IMR-90 (cell line): ENCODE results near the gene CLEC7A. TPM values are rescaled to one million over a fixed set of nuclear protein-coding genes. Genes with fewer than 3 reads are reported as not detected.

ENCODE experiments used
- ATAC-seq: fragments of 200-7000 bp; cut with Tn5 transposase; 2 replicates; pipeline ENCODE4 v1.9.1; 2020; ENCODE audit warnings: low read depth, mild to moderate bottlenecking, moderate library complexity
- BruUV-seq: library from RNA; stranded (reverse); fragments of 400-500 nt; replicated peaks from 2 replicates; lab custom pipeline; 2021; lab: Mats Ljungman, UMichigan
- CTCF ChIA-PET: fragments of 300-600 bp; formaldehyde crosslinking; extraction: SDS; loops from one replicate; lab custom pipeline; 2021; ENCODE audit warnings: antibody characterized with exemption; lab: Yijun Ruan, JAX
- POLR2A ChIA-PET: fragments of 300-600 bp; sonication (Branson Sonifier 250); formaldehyde crosslinking; loops from one replicate; lab custom pipeline; 2022; ENCODE audit warnings: antibody characterized with exemption; ENCODE audit not compliant: unreplicated experiment; lab: Charles Lee
- DNase-seq: peaks from one replicate; pipeline ENCODE4 v3.0.0; 2013
- H2AFZ ChIP-seq: replicated peaks from 2 replicates; pipeline ENCODE3; 2013; ENCODE audit warnings: low read length, mild to moderate bottlenecking; ENCODE audit not compliant: poor library complexity
- H2AK5ac ChIP-seq: 2 replicates; pipeline ENCODE4 v1.6.1; 2013; ENCODE audit warnings: low read depth, low read length, inconsistent platforms
- H2AK9ac ChIP-seq: replicated peaks from 2 replicates; pipeline ENCODE3; 2013; ENCODE audit warnings: mild to moderate bottlenecking, low read depth, low read length, moderate library complexity; ENCODE audit not compliant: poor library complexity
- H2BK120ac ChIP-seq: 2 replicates; pipeline ENCODE4 v1.6.1; 2013; ENCODE audit warnings: low read depth, low read length, inconsistent platforms
- H2BK15ac ChIP-seq: 3 replicates; pipeline ENCODE4 v1.6.1; 2013; ENCODE audit warnings: low read depth, low read length, inconsistent platforms
- H2BK20ac ChIP-seq: 2 replicates; pipeline ENCODE4 v1.6.1; 2013; ENCODE audit warnings: low read depth, mild to moderate bottlenecking, inconsistent platforms, low read length, moderate library complexity
- H2BK5ac ChIP-seq: 2 replicates; pipeline ENCODE4 v1.6.1; 2013; ENCODE audit warnings: mild to moderate bottlenecking, low read depth, low read length, inconsistent platforms; ENCODE audit not compliant: poor library complexity, severe bottlenecking
- H3K14ac ChIP-seq: replicated peaks from 2 replicates; pipeline ENCODE4 v1.6.1; 2013; ENCODE audit warnings: low read depth, low read length, inconsistent platforms
- H3K18ac ChIP-seq: 2 replicates; pipeline ENCODE4 v1.6.1; 2013; ENCODE audit warnings: low read depth, low read length, control low read depth
- H3K23ac ChIP-seq: 2 replicates; pipeline ENCODE4 v1.6.1; 2013; ENCODE audit warnings: low read depth, low read length, inconsistent platforms
- H3K27ac ChIP-seq: 2 replicates; pipeline ENCODE4 v1.5.1; 2013; ENCODE audit warnings: mild to moderate bottlenecking, control low read depth, low read length; ENCODE audit not compliant: insufficient read depth
- H3K27me3 ChIP-seq: 2 replicates; pipeline ENCODE4 v1.6.1; 2013; ENCODE audit warnings: low read length; ENCODE audit not compliant: control insufficient read depth, insufficient read depth
- H3K36me3 ChIP-seq: 2 replicates; pipeline ENCODE4 v1.6.1; 2013; ENCODE audit warnings: low read length, mixed read lengths; ENCODE audit not compliant: control insufficient read depth, insufficient read depth
- H3K4ac ChIP-seq: 2 replicates; pipeline ENCODE4 v1.6.1; 2013; ENCODE audit warnings: low read depth, low read length, inconsistent platforms
- H3K4me1 ChIP-seq: 2 replicates; pipeline ENCODE4 v1.6.1; 2013; ENCODE audit warnings: low read length, mixed read lengths; ENCODE audit not compliant: control insufficient read depth, insufficient read depth
- H3K4me2 ChIP-seq: 2 replicates; pipeline ENCODE4 v1.6.1; 2013; ENCODE audit warnings: low read depth, mild to moderate bottlenecking, control low read depth, low read length, moderate library complexity
- H3K4me3 ChIP-seq: 2 replicates; pipeline ENCODE4 v1.5.1; 2013; ENCODE audit warnings: low read depth, mild to moderate bottlenecking, control low read depth, low read length, moderate library complexity; ENCODE audit not compliant: insufficient read depth
- H3K56ac ChIP-seq: 2 replicates; pipeline ENCODE4 v1.6.1; 2013; ENCODE audit warnings: low read length, inconsistent platforms; ENCODE audit not compliant: insufficient read depth; ENCODE audit errors: extremely low read depth
- H3K79me1 ChIP-seq, 2 experiments: 2 replicates each; pipeline ENCODE4 v1.6.1; 2013; ENCODE audit warnings: low read length in 2 of 2, inconsistent platforms in 1 of 2, low read depth in 1 of 2
- H3K9ac ChIP-seq: 2 replicates; pipeline ENCODE4 v1.6.1; 2013; ENCODE audit warnings: low read depth, low read length, control low read depth
- H3K9me1 ChIP-seq: 2 replicates; pipeline ENCODE4 v1.6.1; 2013; ENCODE audit warnings: low read length, inconsistent platforms; ENCODE audit not compliant: insufficient read depth
- H3K9me3 ChIP-seq: 2 replicates; pipeline ENCODE4 v1.6.1; 2013; ENCODE audit warnings: low read length; ENCODE audit not compliant: control insufficient read depth, insufficient read depth
- H4K20me1 ChIP-seq: 2 replicates; pipeline ENCODE4 v1.6.1; 2013; ENCODE audit warnings: low read length, inconsistent platforms; ENCODE audit not compliant: insufficient read depth
- H4K5ac ChIP-seq: 2 replicates; pipeline ENCODE4 v1.6.1; 2013; ENCODE audit warnings: mild to moderate bottlenecking, low read depth, low read length, control low read depth
- H4K8ac ChIP-seq, 2 experiments: 2 replicates each; pipeline ENCODE4 v1.6.1; 2013; ENCODE audit warnings: low read depth in 2 of 2, low read length in 2 of 2, control low read depth in 1 of 2, inconsistent platforms in 1 of 2
- H4K91ac ChIP-seq: 2 replicates; pipeline ENCODE4 v1.6.1; 2013; ENCODE audit warnings: low read depth, low read length, inconsistent platforms; ENCODE audit not compliant: insufficient read depth
- BHLHE40 ChIP-seq: fragments of 150-350 bp; IDR thresholded peaks from 2 replicates; pipeline ENCODE4 v1.6.1; 2016; ENCODE audit warnings: mild to moderate bottlenecking, low read depth, low read length
- CEBPB ChIP-seq: IDR thresholded peaks from 2 replicates; pipeline ENCODE4 v1.6.1; 2012; ENCODE audit warnings: low read depth, low read length, improper control_type of control experiment
- CHD1 ChIP-seq: IDR thresholded peaks from 2 replicates; pipeline ENCODE4 v1.6.1; 2012; ENCODE audit warnings: low read depth, low read length, improper control_type of control experiment
- MAFK ChIP-seq: IDR thresholded peaks from 2 replicates; pipeline ENCODE4 v1.6.1; 2012; ENCODE audit warnings: low read depth, low read length, improper control_type of control experiment
- MAZ ChIP-seq: IDR thresholded peaks from 2 replicates; pipeline ENCODE4 v1.6.1; 2012; ENCODE audit warnings: low read depth, mild to moderate bottlenecking, low read length, improper control_type of control experiment, moderate library complexity, borderline replicate concordance
- MXI1 ChIP-seq: IDR thresholded peaks from 2 replicates; pipeline ENCODE4 v1.6.1; 2012; ENCODE audit warnings: low read depth, mild to moderate bottlenecking, low read length, moderate library complexity, borderline replicate concordance
- POLR2A ChIP-seq: IDR thresholded peaks from 2 replicates; pipeline ENCODE4 v1.6.1; 2012; ENCODE audit warnings: mild to moderate bottlenecking, low read depth, low read length
- RAD21 ChIP-seq: IDR thresholded peaks from 2 replicates; pipeline ENCODE4 v1.6.1; 2012; ENCODE audit warnings: low read length, improper control_type of control experiment
- RCOR1 ChIP-seq: IDR thresholded peaks from 2 replicates; pipeline ENCODE4 v1.6.1; 2012; ENCODE audit warnings: mild to moderate bottlenecking, low read length, improper control_type of control experiment; ENCODE audit not compliant: insufficient replicate concordance
- RFX5 ChIP-seq: IDR thresholded peaks from 2 replicates; pipeline ENCODE4 v1.8.0; 2012; ENCODE audit warnings: low read depth, mild to moderate bottlenecking, low read length, moderate library complexity
- WGBS, 2 experiments: methylation state at CpG; one replicate each; pipeline versions ENCODE4 v1.1.5 to v1.1.7; 2013; ENCODE audit warnings: missing lambda C conversion rate in 2 of 2; ENCODE audit not compliant: insufficient read length in 1 of 2; ENCODE audit errors: extremely low coverage in 2 of 2; 5-methylcytosine and 5-hydroxymethylcytosine counted together
- dilution Hi-C: fragments of 300-500 bp; cut with HindIII; formaldehyde crosslinking; loops from one replicate; pipeline ENCODE4 v1.14.3; 2018; ENCODE audit warnings: low sequenced_read_pairs; ENCODE audit not compliant: unreplicated experiment
- in situ Hi-C: fragments of 300-500 bp; cut with MboI; formaldehyde crosslinking; loops from 3 replicates; pipeline ENCODE4 v1.14.3; 2019; ENCODE audit warnings: low sequenced_read_pairs, inconsistent platforms, mixed read lengths
- intact Hi-C: fragments of 100-400 bp; cut with micrococcal nuclease; formaldehyde crosslinking; loops from 2 replicates; pipeline ENCODE4 v1.10.0; 2022
- polyA plus RNA-seq, 3 experiments: library from polyadenylated mRNA; depleted of rRNA; stranded (reverse); fragments of >200 nt; gene quantifications; 2 replicates each; pipeline ENCODE4 v1.2.3, GENCODE V29; 2012; ENCODE audit warnings: low replicate concordance in 1 of 3
- total RNA-seq: library from RNA; depleted of rRNA; stranded (reverse); fragments of >200 nt; gene quantifications from 2 replicates; pipeline ENCODE4 v1.2.3, GENCODE V29; 2012
- TF ChIP-seq, protein P1 (sequence below): conservative IDR thresholded peaks from 2 replicates; pipeline ENCODE4 v1.5.1; 2012; ENCODE audit warnings: mild to moderate bottlenecking, low read depth, low read length, improper control_type of control experiment
- TF ChIP-seq, protein P2 (sequence below): fragments of 150-350 bp; IDR thresholded peaks from 2 replicates; pipeline ENCODE4 v1.6.1; 2017; ENCODE audit warnings: mild to moderate bottlenecking, antibody characterized with exemption, low read length, low read depth
- TF ChIP-seq, protein P3 (sequence below): fragments of 150-350 bp; IDR thresholded peaks from 2 replicates; pipeline ENCODE4 v1.6.1; 2016; ENCODE audit warnings: low read depth, mild to moderate bottlenecking, low read length, moderate library complexity, borderline replicate concordance

Gene CLEC7A
- total and polyA plus RNA-seq, 2 of the 4 experiments (the other 2 are of a cell fraction): not detected

DNA sequence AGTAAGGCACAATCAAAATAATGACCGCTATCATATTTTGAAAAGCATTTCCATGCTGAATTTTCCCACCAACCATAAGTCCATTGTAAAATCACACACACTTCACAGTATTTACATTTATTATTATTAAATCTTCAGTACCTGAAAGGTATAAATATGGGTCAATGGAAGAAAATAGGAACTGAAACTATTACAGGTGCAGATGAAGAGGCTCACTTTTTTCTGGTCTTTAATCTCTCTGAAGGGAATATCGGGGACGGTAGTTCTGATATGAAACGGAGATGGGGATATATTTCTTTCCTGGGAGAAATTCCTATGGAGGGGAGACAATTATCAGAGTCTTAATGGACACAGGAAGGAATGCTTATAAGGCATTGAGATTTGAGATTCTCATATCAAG is 59.6 kb downstream of the CLEC7A start:
- H3K36me3 ChIP-seq: no peaks in the 10 kb centered on the region
- DNase-seq (no peak), ATAC-seq (no peak)
- H2AK9ac ChIP-seq: no peak overlapping the region
- no peak overlapping the region for H2BK120ac ChIP-seq
- H2BK15ac ChIP-seq: no peak overlapping the region
- no peak overlapping the region for H3K9ac ChIP-seq
- intact Hi-C loops: no loop called here
- no peaks in the 10 kb centered on the region for H4K20me1 ChIP-seq
- no peak overlapping the region for H2AFZ ChIP-seq
- H3K4me3 ChIP-seq: no peak overlapping the region
- no peak overlapping the region for H4K8ac ChIP-seq
- H4K91ac ChIP-seq: no peak overlapping the region
- no peak overlapping the region for H3K23ac ChIP-seq
- no TSS peak for BruUV-seq
- no peak overlapping the region for H2BK20ac ChIP-seq
- CTCF ChIA-PET: interaction anchor here (0.6 to 1.4 kb wide), 2 partner anchors 14 to 22 kb away, joined by 4 to 6 read pairs; no protein-coding TSS in a partner anchor
- no peaks in the 10 kb centered on the region for H3K79me1 ChIP-seq
- no peaks in the 10 kb centered on the region for H3K9me3 ChIP-seq
- H3K27me3 ChIP-seq: no peaks in the 10 kb centered on the region
- POLR2A ChIA-PET: no interaction called here
- no peak overlapping the region for H3K4ac ChIP-seq
- 0 out of 2 replicates have a peak, but pooled peaks cover 3% of the 10 kb centered on the region for H3K9me1 ChIP-seq
- WGBS, 2 experiments: no CpG with 5 or more reads among the region's 4 CpGs
- no peak overlapping the region for H3K14ac ChIP-seq
- H3K18ac ChIP-seq: no peak overlapping the region
- H2AK5ac ChIP-seq: no peak overlapping the region
- no peak overlapping the region for H3K4me2 ChIP-seq
- peaks cover 4% of the 10 kb centered on the region for H3K4me1 ChIP-seq
- no peak overlapping the region for H2BK5ac ChIP-seq
- no peak overlapping the region for H4K5ac ChIP-seq
- dilution Hi-C loops: no loop called here
- no peak overlapping the region for H3K56ac ChIP-seq
- in situ Hi-C loops: no loop called here
- TF ChIP-seq, protein P1, sequence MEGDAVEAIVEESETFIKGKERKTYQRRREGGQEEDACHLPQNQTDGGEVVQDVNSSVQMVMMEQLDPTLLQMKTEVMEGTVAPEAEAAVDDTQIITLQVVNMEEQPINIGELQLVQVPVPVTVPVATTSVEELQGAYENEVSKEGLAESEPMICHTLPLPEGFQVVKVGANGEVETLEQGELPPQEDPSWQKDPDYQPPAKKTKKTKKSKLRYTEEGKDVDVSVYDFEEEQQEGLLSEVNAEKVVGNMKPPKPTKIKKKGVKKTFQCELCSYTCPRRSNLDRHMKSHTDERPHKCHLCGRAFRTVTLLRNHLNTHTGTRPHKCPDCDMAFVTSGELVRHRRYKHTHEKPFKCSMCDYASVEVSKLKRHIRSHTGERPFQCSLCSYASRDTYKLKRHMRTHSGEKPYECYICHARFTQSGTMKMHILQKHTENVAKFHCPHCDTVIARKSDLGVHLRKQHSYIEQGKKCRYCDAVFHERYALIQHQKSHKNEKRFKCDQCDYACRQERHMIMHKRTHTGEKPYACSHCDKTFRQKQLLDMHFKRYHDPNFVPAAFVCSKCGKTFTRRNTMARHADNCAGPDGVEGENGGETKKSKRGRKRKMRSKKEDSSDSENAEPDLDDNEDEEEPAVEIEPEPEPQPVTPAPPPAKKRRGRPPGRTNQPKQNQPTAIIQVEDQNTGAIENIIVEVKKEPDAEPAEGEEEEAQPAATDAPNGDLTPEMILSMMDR: no peak
- TF ChIP-seq MXI1 (no peak), RCOR1 (no peak), RAD21 (no peak), RFX5 (no peak), MAZ (no peak), POLR2A (no peak), BHLHE40 (no peak), MAFK (no peak), CHD1 (no peak), CEBPB (no peak)
- TF ChIP-seq, protein P2, sequence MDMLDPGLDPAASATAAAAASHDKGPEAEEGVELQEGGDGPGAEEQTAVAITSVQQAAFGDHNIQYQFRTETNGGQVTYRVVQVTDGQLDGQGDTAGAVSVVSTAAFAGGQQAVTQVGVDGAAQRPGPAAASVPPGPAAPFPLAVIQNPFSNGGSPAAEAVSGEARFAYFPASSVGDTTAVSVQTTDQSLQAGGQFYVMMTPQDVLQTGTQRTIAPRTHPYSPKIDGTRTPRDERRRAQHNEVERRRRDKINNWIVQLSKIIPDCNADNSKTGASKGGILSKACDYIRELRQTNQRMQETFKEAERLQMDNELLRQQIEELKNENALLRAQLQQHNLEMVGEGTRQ: no peak
- TF ChIP-seq, protein P3, sequence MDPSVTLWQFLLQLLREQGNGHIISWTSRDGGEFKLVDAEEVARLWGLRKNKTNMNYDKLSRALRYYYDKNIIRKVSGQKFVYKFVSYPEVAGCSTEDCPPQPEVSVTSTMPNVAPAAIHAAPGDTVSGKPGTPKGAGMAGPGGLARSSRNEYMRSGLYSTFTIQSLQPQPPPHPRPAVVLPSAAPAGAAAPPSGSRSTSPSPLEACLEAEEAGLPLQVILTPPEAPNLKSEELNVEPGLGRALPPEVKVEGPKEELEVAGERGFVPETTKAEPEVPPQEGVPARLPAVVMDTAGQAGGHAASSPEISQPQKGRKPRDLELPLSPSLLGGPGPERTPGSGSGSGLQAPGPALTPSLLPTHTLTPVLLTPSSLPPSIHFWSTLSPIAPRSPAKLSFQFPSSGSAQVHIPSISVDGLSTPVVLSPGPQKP: no peak
- H3K27ac ChIP-seq: no peak overlapping the region
